Measurements from ENCODE around the gene STX18.
A peak's percentile ranks its signal among the peaks of the same experiment; 100 is the strongest.
"Not testable (repeated sequence)": the region's sequence is repeated elsewhere in the genome, so short reads cannot be mapped to it uniquely, and the experiment has no call there.

STX18 gene

DNA sequence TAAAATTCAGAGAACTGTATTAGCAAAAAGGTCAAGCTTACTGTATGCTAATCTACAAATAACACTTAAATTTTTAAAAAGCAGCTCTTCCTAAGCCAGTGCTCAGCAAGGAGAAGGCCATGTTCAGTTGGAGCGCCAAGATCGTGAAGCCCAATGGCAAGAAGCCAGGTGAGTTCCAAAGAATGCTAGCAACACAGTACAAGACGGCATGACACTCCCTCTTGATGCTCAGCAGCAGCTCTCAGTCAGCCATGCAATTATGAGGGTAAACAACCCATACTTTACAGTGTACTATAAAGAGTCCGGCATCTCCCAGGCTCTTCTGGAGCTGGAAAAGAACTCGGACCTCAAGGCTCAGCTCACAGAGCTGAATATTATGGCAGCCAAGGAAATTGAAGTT, 34.9 kb downstream of the STX18 start:
- no peak for DNase-seq

- DNase-seq, result not testable (repeated sequence)
Observed at GRCh38 chr4:4505211-4505610, 36.6 kb downstream of the STX18 start.

DNA sequence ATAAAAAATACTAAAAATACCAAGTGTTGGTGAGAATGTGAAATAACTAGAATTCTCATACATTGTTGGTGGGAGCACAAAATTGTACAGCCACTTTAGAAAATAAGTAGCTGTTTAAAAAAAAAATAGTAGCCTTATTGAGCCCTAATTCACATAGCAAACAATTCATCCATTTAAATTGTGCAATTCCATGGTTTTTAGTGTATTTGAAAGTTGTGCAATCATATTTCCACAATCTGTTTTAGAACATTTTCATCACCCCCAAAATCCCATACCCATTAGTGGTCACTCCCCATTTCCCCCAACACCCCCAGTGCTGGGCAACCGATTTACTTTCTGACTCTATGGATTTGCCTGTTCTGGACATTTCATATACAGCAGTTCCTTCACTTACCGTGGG, 37.1 kb downstream of the STX18 start:
- no peak for DNase-seq

- no peak for DNase-seq
Observed at GRCh38 chr4:4502694-4503311, 39.0 kb downstream of the STX18 start.

GRCh38 chr4:4501679-4502078, 40.2 kb downstream of the STX18 start:
- no peak for DNase-seq

DNA sequence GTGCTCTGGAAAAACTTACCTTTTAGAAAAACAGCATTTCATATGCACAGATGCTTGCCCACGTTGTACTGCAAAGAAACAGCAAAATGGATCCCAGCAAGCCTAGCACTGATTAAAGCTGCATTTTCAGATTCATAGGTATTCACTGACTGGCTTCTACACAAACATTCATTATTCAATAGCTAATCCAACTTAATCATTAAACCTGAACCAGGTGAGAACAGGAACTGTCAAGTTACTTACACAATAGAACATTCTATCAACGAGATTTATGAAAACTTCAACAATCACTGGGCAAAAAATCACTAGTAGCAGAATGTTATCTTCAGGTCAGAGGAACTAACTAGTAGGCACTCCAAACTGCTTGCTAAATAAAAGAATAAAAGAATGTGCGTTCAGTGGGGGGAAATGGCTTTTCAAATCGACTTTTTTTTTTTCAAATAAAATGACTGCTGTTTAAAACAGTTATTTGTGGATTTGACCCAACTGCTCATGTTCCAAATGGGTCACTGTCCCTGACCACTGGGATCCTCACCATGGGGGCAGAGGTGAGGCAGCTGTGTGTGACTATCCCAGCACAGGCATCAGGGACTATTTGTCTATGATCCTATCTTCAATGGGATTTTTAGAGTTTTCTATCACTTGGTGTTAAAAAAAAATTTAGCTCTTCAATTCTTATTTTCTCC, 42.3 kb downstream of the STX18 start:
- no peak for DNase-seq

DNA sequence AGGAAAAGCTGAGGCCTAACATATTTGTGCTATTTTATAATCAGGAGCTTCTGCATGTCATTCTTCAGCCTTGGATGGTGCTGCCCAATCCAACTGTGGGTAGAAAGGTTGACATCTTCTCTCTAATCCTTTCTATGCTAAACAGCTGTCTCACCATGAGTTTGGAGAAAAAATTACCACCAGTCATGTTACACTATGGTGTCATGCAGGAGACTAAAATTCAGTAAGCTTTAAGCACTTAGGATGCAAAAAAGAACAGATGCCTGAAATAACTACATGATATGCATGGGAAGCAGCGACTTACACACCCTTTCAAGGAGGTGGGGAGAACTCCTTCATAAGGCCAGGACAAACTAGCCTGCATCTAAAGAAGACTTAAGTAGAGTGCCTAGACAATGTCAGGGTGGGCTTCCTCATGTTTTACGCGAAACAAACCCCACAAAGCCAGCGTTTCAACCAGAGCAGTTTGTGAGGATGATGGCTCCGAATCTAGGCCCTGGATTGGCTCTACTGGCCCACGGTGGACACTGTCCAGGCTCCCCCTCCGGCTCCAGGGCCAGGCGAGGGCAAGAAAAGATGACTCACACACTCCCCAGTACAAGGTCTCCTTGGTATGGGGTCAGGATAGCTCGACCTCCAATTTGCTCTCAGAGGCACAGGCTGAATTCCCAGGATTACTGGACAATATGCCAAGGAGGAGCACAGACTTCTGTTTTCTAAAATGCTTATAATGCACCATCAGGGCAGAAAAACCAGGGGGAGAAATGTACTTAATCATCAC, 45.1 kb downstream of the STX18 start:
- DNase-seq, result no peak

GRCh38 chr4:4494882-4495281, 47.0 kb downstream of the STX18 start:
- DNase-seq, result no peak

- no peak for DNase-seq
Observed at GRCh38 chr4:4492161-4492847, 49.5 kb downstream of the STX18 start.

DNA sequence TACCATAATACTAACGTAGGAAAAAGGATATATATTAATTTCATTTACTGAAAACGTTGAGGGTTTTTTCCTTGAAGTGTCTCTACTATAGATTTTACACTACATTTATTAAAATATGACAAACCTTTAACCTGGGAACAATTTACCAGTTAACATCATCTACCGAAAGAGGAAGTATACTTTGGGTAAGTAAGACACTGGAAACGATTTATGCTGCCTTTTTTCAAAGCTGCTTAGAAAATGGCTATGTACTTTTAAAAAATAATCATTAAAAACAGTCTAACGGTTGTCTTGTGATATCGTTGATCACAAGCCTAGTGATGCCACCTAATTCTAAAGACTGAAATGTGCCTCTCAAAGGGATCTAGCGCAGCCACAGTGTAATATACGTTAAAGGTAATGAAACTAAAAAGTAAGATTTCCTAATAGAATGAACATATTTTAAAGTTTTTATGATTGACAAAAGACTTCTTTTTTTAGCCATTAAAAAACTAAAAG, 50.4 kb downstream of the STX18 start:
- DNase-seq, result no peak

GRCh38 chr4:4490816-4491215, 51.0 kb downstream of the STX18 start:
- DNase-seq, result no peak

DNA sequence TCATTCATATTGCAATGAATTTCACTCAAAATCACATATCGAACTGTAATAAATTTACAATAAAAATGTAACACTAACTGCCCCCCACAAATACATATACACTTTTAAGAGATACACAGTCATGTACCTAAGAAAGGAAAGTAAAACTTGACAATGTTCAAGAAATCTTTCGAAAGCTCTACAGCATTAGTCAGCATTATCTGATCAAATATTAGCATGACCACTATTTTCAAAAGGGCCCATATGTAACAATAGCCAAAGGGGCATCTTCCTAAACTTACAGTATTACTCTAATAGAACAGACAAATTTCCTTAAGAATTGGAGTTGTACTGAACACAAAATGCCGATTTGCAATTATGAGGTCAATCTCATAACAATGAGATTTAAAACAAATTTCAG, 51.8 kb downstream of the STX18 start:
- no peak for DNase-seq

DNA sequence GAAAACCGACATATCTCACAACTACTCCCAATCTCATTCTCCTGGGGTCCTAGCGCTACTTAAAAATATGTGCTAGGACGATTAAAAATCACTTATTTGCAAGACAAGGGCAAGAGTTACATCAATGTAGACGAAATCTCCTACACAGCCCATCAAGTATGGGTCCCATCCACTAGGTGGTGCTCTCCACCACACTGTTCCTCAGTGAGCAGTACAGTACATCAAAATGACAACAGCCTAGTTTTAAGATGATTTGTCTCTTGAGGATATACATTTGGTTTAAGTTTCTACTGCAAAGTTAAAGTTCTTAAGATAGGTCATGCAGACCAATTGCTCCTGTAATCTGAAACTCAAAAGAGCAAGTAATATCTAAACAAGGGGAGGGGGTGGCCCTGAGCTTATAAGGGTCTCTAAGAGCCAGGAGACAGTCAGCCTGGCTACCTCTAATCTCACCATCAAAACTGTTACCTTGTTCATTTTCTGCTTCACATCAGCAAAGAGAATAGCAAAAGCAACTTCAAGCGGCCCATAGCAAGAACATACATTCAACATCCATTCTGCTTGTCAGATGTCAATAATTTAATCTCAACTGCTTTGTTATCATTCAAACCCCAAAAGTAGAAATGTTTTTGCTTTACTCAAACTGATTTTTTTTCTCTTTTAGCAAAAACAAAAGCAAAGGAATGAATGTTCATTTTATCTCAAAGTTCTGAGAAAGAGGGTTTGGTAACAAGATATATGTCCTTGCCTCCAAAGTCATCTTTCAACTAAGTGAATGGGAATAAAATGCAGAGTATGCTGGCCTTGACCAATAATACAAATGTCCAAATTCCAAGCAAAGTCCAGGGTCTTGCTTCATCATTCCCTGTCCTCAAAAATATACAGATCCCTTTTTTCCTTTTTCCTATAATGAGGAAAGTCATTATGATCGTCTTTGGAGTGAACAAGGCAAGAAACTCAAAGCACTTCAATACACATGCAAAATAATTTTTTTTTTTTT, 53.1 kb downstream of the STX18 start:
- peak; percentile 53 for DNase-seq

DNA sequence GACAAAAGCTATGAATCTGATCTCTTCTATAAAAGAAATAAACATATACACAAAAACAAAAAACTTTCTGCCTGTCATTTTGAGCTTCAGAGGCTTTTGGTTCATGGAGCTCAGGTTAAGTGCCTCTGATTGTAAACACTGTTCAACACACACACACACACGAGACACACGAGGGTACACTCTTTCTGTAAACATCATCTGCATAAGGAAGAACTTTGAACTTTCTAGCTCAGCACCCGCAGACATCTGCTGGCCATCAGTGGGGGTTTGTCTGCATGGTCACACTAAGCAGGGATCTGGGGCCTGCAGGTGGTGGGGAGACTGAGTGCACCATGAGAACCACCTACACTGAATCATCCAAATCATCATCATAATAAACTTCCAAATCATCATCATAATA, 54.9 kb downstream of the STX18 start:
- no peak for DNase-seq

- DNase-seq, result no peak
Observed at GRCh38 chr4:4485806-4486205, 56.0 kb downstream of the STX18 start.

- no peak for DNase-seq
Observed at GRCh38 chr4:4481399-4481994, 60.4 kb downstream of the STX18 start.

DNA sequence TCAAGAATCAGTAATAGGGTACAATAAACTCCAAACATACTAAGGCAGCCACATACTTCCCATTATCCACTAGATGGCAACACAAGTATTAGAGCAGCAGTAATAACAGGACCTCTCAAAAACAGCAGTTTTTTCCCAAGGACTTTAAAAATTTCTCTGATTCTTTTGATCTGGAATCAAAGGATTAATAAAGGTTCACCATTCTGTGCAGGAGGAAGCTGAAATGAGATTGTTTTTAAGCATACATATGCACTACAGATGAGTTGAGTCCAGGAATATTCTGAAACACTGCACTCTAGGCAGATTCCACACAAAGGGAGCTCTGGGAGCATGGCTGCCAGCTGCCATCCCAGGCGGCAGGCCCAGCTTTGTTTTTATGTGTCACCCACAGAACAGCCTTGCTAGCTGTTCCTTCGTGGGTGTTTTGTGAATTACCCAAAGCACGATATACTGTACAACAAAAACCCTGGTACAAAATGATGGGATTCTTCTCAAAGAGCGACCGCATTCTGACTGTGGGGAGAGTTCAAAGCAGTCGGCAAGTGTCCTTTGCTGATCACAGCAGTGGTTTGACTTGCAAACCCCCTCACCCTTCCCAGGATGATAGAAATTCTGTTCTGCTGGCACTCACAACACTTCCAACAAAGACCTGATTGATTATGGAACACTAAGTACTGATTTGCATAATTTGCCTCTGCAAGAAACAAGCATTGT, 61.0 kb downstream of the STX18 start:
- peak; percentile 2 for DNase-seq

DNA sequence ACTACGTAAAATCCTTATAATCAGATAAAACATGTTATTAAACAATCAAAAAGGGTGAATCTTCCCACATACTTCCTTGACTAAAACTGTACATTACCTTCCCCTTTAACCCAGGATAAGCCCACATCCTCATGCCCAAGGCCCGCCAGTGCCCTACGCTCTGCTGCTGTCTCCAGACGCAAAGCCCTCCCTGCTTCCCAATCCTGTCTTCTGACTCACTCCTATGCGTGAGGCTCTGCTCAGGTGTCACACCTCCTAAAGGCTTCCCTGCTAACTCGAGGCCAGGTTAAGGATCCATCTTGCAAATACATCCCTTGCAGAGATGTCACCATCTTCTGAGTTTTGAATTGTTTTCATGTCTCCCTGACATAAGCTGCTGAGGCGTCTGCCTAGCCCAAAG, 61.6 kb downstream of the STX18 start:
- DNase-seq, result no peak

DNA sequence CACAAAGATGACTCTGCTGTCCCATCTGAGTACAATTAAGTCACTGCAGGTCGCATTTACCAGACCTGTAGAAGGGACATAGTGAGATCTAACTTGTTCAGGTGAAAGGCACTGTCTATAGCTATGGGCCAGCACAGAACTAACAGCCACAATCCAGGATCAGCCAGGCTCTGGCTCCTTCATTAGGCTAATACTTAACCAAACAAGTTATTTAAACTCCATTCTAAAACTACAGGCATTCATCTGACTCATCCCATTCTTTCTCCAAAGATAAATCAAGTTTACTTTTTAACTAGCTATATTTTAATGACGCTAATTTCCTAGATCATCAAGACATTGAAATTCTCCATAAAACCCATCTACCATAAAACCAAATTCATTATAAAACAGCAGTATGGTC, 62.5 kb downstream of the STX18 start:
- no peak for DNase-seq

DNA sequence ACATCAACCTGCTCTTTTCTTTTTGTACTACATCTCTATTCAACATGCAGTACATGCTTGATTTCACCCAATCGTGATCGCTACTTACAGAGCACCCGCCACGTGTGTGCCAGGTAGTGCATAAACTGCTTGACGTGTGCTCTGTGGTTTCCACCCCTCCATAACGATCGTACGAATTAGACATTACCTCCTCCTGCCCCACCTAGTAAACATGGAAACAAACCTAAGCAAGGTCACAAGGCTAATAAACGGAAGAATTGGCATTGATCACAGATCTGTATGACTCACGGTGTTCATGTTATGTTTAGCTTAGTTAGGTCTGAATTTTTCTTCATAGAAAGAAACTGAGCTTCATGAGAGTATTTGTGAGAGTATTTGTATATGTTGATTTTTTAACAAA, 64.1 kb downstream of the STX18 start:
- no peak for DNase-seq

- no peak for DNase-seq
Observed at GRCh38 chr4:4477391-4477790, 64.5 kb downstream of the STX18 start.

Measured in NCI-H1694 (cell line).